Activated T-cell treated with anti-CD3 and anti-CD28 coated beads, Interleukin-2, amount 50 U/mL, for 72 hours (primary cell): ENCODE results near the gene CNTNAP2. TPM values are rescaled to one million over a fixed set of nuclear protein-coding genes. Genes with fewer than 3 reads are reported as not detected.

Experiments used
- ATAC-seq, 2 donors: fragments of 150-1000 bp; cut with Tn5 transposase; replicated peaks in 1 of 2; 2 replicates each; pipeline ENCODE4 v1.10.0; 2021; ENCODE audit warnings: moderate library complexity in 2 of 2, mild to moderate bottlenecking in 1 of 2
- DNase-seq, 2 donors: peaks; one replicate each; pipeline ENCODE4 v3.0.0; 2021 to 2022; ENCODE audit warnings: mixed read lengths in 1 of 2
- H3K27ac Mint-ChIP-seq: one replicate; pipeline ENCODE4 v1.8.0; 2022; ENCODE audit warnings: mild to moderate bottlenecking, moderate library complexity, mixed read lengths
- H3K27me3 Mint-ChIP-seq: one replicate; pipeline ENCODE4 v1.8.0; 2022; ENCODE audit warnings: low read depth, mixed read lengths
- H3K36me3 Mint-ChIP-seq, 2 donors: one replicate each; pipeline ENCODE4 v1.8.0; 2022; ENCODE audit warnings: mixed read lengths in 2 of 2, mild to moderate bottlenecking in 1 of 2; ENCODE audit not compliant: insufficient read depth in 2 of 2
- H3K4me1 Mint-ChIP-seq: one replicate; pipeline ENCODE4 v1.8.0; 2022; ENCODE audit warnings: low read depth, mixed read lengths
- H3K4me3 Mint-ChIP-seq, 2 donors: one replicate each; pipeline ENCODE4 v1.8.0; 2022; ENCODE audit warnings: mild to moderate bottlenecking in 2 of 2, mixed read lengths in 2 of 2, moderate library complexity in 2 of 2
- H3K9me3 Mint-ChIP-seq, 2 donors: one replicate each; pipeline ENCODE4 v1.8.0; 2022; ENCODE audit warnings: mixed read lengths in 2 of 2
- total RNA-seq, 2 donors: library from RNA; stranded (reverse); gene quantifications; one replicate each; pipeline ENCODE4 v1.2.3, GENCODE V29; 2022

The CNTNAP2 gene
- total RNA-seq, 2 donors from 2014 or later = not detected

- ATAC-seq (no peak), DNase-seq (no peak)
- Mint-ChIP-seq H3K4me1 (no peaks in the 10 kb centered on the region), H3K4me3 (no peak overlapping the region), H3K36me3 (no peaks in the 10 kb centered on the region), H3K9me3 (peaks cover 0 to 4% of the 10 kb centered on the region in 2 donors), H3K27ac (no peak overlapping the region), H3K27me3 (no peaks in the 10 kb centered on the region)
Observed at GRCh38 chr7:146414373-146414772, 297.8 kb downstream of the CNTNAP2 start.

GRCh38 chr7:146414937-146415336, 298.3 kb downstream of the CNTNAP2 start:
- Mint-ChIP-seq H3K27ac (no peak overlapping the region), H3K9me3 (peaks cover 0 to 4% of the 10 kb centered on the region in 2 donors), H3K4me3 (no peak overlapping the region), H3K36me3 (no peaks in the 10 kb centered on the region), H3K27me3 (no peaks in the 10 kb centered on the region), H3K4me1 (no peaks in the 10 kb centered on the region)
- DNase-seq = no peak
- no peak for ATAC-seq

DNA sequence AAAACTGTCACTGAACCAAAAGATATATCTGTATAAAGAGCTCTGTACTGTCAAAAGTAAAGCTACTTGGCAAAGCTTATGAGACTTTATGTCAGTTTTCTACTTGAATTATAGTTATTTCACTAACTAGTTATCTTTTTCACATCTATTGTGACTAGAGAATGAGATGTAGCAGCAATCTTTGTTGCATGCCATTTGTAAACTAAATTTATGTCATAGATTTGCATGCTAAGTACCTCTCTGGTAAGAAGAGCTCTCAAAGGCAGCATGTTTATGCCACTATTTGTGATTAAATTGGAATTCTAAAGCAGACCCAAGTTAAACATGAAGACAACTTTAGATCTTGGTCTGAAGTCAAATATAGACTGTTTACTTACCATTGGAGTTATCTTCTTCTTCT, 300.6 kb downstream of the CNTNAP2 start:
- H3K9me3 Mint-ChIP-seq = peaks cover 0 to 2% of the 10 kb centered on the region in 2 donors
- DNase-seq (no peak), ATAC-seq (no peak)
- H3K4me3 Mint-ChIP-seq = no peak overlapping the region
- H3K27me3 Mint-ChIP-seq = no peaks in the 10 kb centered on the region
- H3K27ac Mint-ChIP-seq = no peak overlapping the region
- H3K4me1 Mint-ChIP-seq = no peaks in the 10 kb centered on the region
- H3K36me3 Mint-ChIP-seq = no peaks in the 10 kb centered on the region

- H3K4me1 Mint-ChIP-seq = no peaks in the 10 kb centered on the region
- DNase-seq (no peak), ATAC-seq (no peak)
- H3K27ac Mint-ChIP-seq = no peak overlapping the region
- H3K4me3 Mint-ChIP-seq = no peak overlapping the region
- peaks cover 0 to 3% of the 10 kb centered on the region in 2 donors for H3K9me3 Mint-ChIP-seq
- no peaks in the 10 kb centered on the region for H3K27me3 Mint-ChIP-seq
- no peaks in the 10 kb centered on the region for H3K36me3 Mint-ChIP-seq
Observed at GRCh38 chr7:146423446-146423845, 306.8 kb downstream of the CNTNAP2 start.

GRCh38 chr7:146424084-146424483, 307.5 kb downstream of the CNTNAP2 start:
- Mint-ChIP-seq H3K4me1 (no peaks in the 10 kb centered on the region), H3K9me3 (peaks cover 3 to 7% of the 10 kb centered on the region in 2 donors), H3K27ac (no peak overlapping the region), H3K36me3 (no peaks in the 10 kb centered on the region), H3K27me3 (no peaks in the 10 kb centered on the region), H3K4me3 (no peak overlapping the region)
- ATAC-seq (no peak), DNase-seq (no peak)

DNA sequence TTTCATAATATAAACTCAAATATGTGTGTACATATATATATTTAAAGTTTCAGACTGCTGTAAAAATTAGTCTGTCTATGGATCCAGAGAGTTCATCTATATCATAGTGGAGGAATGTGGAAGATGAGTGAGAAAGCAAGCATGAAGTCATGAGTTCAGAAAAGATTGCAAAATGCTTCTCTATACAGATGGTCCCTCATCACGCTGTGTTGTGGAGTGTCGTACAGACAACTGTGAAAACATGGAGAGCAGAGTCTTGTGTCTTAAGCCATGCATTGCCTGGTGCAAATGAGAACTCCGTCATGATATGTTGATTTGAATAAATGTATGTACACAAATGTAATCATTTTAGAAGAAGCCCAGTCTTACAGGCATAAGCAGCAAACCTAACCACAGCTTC, 316.9 kb downstream of the CNTNAP2 start:
- ATAC-seq = no peak
- Mint-ChIP-seq H3K36me3 (no peaks in the 10 kb centered on the region), H3K4me3 (no peak overlapping the region), H3K27me3 (no peaks in the 10 kb centered on the region), H3K4me1 (no peaks in the 10 kb centered on the region), H3K9me3 (peaks cover 4 to 7% of the 10 kb centered on the region in 2 donors), H3K27ac (no peak overlapping the region)
- no peak for DNase-seq

- no peaks in the 10 kb centered on the region for H3K36me3 Mint-ChIP-seq
- H3K4me3 Mint-ChIP-seq = no peak overlapping the region
- no peak for ATAC-seq
Observed at GRCh38 chr7:146443102-146443501, 326.5 kb downstream of the CNTNAP2 start.

GRCh38 chr7:146449625-146450024, 333.0 kb downstream of the CNTNAP2 start:
- Mint-ChIP-seq H3K27ac (no peak overlapping the region), H3K9me3 (peaks cover 3 to 8% of the 10 kb centered on the region in 2 donors), H3K36me3 (no peaks in the 10 kb centered on the region), H3K4me1 (no peaks in the 10 kb centered on the region), H3K4me3 (no peak overlapping the region), H3K27me3 (no peaks in the 10 kb centered on the region)
- ATAC-seq (no peak), DNase-seq (no peak)

More at GRCh38 chr7:146443102-146443501, 326.5 kb downstream of the CNTNAP2 start:
- Mint-ChIP-seq H3K27ac (no peak overlapping the region), H3K4me1 (no peaks in the 10 kb centered on the region), H3K9me3 (peaks cover 4 to 5% of the 10 kb centered on the region in 2 donors), H3K27me3 (no peaks in the 10 kb centered on the region)
- no peak for DNase-seq

- no peak for ATAC-seq
- H3K4me3 Mint-ChIP-seq = no peak overlapping the region
- no peaks in the 10 kb centered on the region for H3K4me1 Mint-ChIP-seq
Observed at GRCh38 chr7:146455091-146455655, 338.6 kb downstream of the CNTNAP2 start.

DNA sequence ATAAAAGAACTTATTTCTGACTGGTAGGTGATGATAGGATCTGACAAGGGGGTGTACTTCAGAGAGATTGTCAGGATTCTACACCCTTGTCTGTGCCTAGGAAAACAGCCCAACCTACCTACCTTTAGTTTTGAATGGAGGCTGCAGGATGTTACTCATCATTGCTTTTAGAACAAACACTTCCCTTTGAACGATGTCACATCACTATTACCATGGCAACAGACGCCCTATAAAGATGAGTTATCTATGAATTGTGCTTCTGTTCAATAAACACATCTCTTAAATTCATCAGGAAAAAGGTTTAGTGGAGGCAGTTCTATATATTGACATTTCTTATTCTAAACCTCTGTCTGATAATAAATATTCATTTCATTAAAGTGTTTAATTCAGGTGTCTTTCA, 362.4 kb downstream of the CNTNAP2 start:
- H3K4me3 Mint-ChIP-seq = no peak overlapping the region
- H3K27me3 Mint-ChIP-seq = no peaks in the 10 kb centered on the region
- ATAC-seq = no peak
- H3K27ac Mint-ChIP-seq = no peak overlapping the region
- no peak for DNase-seq
- H3K36me3 Mint-ChIP-seq = no peaks in the 10 kb centered on the region
- peaks cover 5% of the 10 kb centered on the region in 2 donors for H3K9me3 Mint-ChIP-seq
- H3K4me1 Mint-ChIP-seq = no peaks in the 10 kb centered on the region

More at GRCh38 chr7:146455091-146455655, 338.6 kb downstream of the CNTNAP2 start:
- DNase-seq = no peak
- no peak overlapping the region for H3K27ac Mint-ChIP-seq
- peaks cover 3 to 6% of the 10 kb centered on the region in 2 donors for H3K9me3 Mint-ChIP-seq
- H3K36me3 Mint-ChIP-seq = no peaks in the 10 kb centered on the region
- no peaks in the 10 kb centered on the region for H3K27me3 Mint-ChIP-seq

- no peak for ATAC-seq
- Mint-ChIP-seq H3K27me3 (no peaks in the 10 kb centered on the region), H3K27ac (no peak overlapping the region), H3K36me3 (no peaks in the 10 kb centered on the region), H3K9me3 (peaks cover under 1 to 3% of the 10 kb centered on the region in 2 donors), H3K4me3 (no peak overlapping the region), H3K4me1 (no peaks in the 10 kb centered on the region)
- no peak for DNase-seq
Observed at GRCh38 chr7:146486519-146486918, 369.9 kb downstream of the CNTNAP2 start.

GRCh38 chr7:146492017-146492416, 375.4 kb downstream of the CNTNAP2 start:
- Mint-ChIP-seq H3K4me3 (no peak overlapping the region), H3K27ac (no peak overlapping the region), H3K27me3 (no peaks in the 10 kb centered on the region), H3K4me1 (no peaks in the 10 kb centered on the region), H3K36me3 (no peaks in the 10 kb centered on the region), H3K9me3 (peaks cover 9 to 12% of the 10 kb centered on the region in 2 donors)
- no peak for DNase-seq
- ATAC-seq = no peak

DNA sequence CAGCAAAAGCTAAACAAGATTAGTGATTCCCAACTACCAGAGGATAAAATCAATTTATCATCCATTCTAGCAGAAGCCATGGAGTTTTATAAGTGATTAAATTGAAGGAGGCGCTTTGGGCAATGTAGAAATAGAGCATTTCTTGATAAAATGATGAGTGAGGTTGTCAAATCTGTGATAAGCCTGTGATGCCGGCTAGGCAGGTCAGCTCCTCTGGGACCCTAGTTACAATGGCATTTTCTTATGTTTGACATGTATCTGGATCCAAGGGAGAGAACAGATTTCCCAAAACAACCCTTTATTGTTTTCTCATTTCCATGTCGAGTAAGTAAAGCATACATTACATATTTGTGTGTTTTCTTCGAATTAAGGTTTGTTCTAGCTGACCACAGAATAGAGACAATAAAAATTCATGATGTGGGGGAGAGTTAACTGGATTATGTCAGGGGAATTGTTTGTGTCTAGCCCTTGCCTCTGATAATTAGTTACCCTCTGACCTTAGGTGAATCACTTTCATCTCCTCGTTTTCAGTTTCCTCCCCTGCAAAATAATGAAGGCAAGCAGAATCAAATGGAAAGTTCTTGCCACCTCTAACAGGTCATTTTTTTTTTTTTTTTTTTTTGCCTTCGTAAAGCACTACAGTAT, 378.5 kb downstream of the CNTNAP2 start:
- H3K36me3 Mint-ChIP-seq = no peaks in the 10 kb centered on the region
- H3K9me3 Mint-ChIP-seq = peaks cover 8 to 15% of the 10 kb centered on the region in 2 donors
- no peak for DNase-seq
- no peaks in the 10 kb centered on the region for H3K4me1 Mint-ChIP-seq
- no peaks in the 10 kb centered on the region for H3K27me3 Mint-ChIP-seq
- no peak overlapping the region for H3K4me3 Mint-ChIP-seq
- no peak overlapping the region for H3K27ac Mint-ChIP-seq
- ATAC-seq = no peak

GRCh38 chr7:146496657-146497056, 380.1 kb downstream of the CNTNAP2 start:
- no peak for DNase-seq
- Mint-ChIP-seq H3K4me1 (no peaks in the 10 kb centered on the region), H3K27ac (no peak overlapping the region), H3K36me3 (no peaks in the 10 kb centered on the region), H3K27me3 (no peaks in the 10 kb centered on the region), H3K4me3 (no peak overlapping the region), H3K9me3 (peaks cover 8 to 15% of the 10 kb centered on the region in 2 donors)
- no peak for ATAC-seq
